Lung (tissue), 12 donors: Measurements from ENCODE around the gene TTC34. TPM values are rescaled to one million over a fixed set of nuclear protein-coding genes. Genes with fewer than 3 reads are reported as not detected.

Experiments
- ATAC-seq: fragments of 200-7000 bp; cut with Tn5 transposase; one replicate; pipeline ENCODE4 v1.9.1; 2020; ENCODE audit warnings: moderate number of reproducible peaks; ENCODE audit not compliant: insufficient read depth, low FRiP score
- DNase-seq, 3 donors: peaks; one replicate each; pipeline ENCODE4 v3.0.0-alpha.2; 2013 to 2017
- H3K27ac ChIP-seq, 2 donors: one replicate each; pipeline ENCODE4 v1.5.1; 2013; ENCODE audit warnings: mild to moderate bottlenecking in 2 of 2, moderate library complexity in 2 of 2, control low read depth in 1 of 2, inconsistent platforms in 1 of 2, low read depth in 1 of 2, low read length in 1 of 2
- H3K27me3 ChIP-seq, 3 donors: one replicate each; pipeline ENCODE4 v1.5.1; 2013; ENCODE audit warnings: low read length in 2 of 3; ENCODE audit not compliant: control insufficient read depth in 3 of 3, insufficient read depth in 3 of 3
- H3K36me3 ChIP-seq, 4 donors: one replicate each; pipeline ENCODE4 v1.5.1; 2013; ENCODE audit warnings: low read length in 4 of 4, mild to moderate bottlenecking in 1 of 4, moderate library complexity in 1 of 4; ENCODE audit not compliant: control insufficient read depth in 4 of 4, insufficient read depth in 4 of 4
- H3K4me1 ChIP-seq, 5 donors: one replicate each; pipeline ENCODE4 v1.5.1; 2013; ENCODE audit warnings: low read length in 5 of 5, mild to moderate bottlenecking in 2 of 5, moderate library complexity in 1 of 5; ENCODE audit not compliant: control insufficient read depth in 5 of 5, insufficient read depth in 5 of 5
- H3K4me3 ChIP-seq: one replicate; pipeline ENCODE4 v1.5.1; 2013; ENCODE audit warnings: mild to moderate bottlenecking, control low read depth, moderate library complexity
- H3K9ac ChIP-seq, 2 donors: one replicate each; pipeline ENCODE4 v1.5.1; 2013; ENCODE audit warnings: low read length in 2 of 2, control low read depth in 1 of 2; ENCODE audit not compliant: insufficient read depth in 1 of 2
- H3K9me3 ChIP-seq, 4 donors: one replicate each; pipeline ENCODE4 v1.5.1; 2013; ENCODE audit warnings: low read length in 3 of 4, mild to moderate bottlenecking in 1 of 4, moderate library complexity in 1 of 4; ENCODE audit not compliant: control insufficient read depth in 4 of 4, insufficient read depth in 3 of 4
- CTCF ChIP-seq: IDR thresholded peaks from 2 replicates; pipeline ENCODE4 v1.5.1; 2012; ENCODE audit warnings: mild to moderate bottlenecking; ENCODE audit errors: control extremely low read depth, extremely low read depth
- whole genome bisulfite sequencing, 2 donors: extraction: QIAGEN DNeasy Blood & Tissue Kit; methylation state at CpG; one replicate each; pipeline ENCODE4 v1.1.7; 2013; 5-methylcytosine and 5-hydroxymethylcytosine counted together
- polyA plus RNA-seq, 2 donors: library from polyadenylated mRNA; stranded (reverse); fragments of 200-250 nt; gene quantifications; one replicate each; pipeline ENCODE4 v1.2.1, GENCODE V29; 2013
- total RNA-seq, 2 donors: library from RNA; depleted of rRNA in 1 of 2; stranded (reverse); fragments of >200 nt in 1 of 2; gene quantifications; one replicate each; pipeline ENCODE4 v1.2.1, GENCODE V29; 2014 to 2021
- donor health status: control.
- donor health status: control.
- donor health status: Bipolar disorder and iron deficiency.
- donor health status: healthy.
- donor health status: DM: yes; HTN: yes; CAD: no.

TTC34 gene
- total and polyA plus RNA-seq, 4 donors: 0.30 to 3.3 (median 0.75) TPM

DNA sequence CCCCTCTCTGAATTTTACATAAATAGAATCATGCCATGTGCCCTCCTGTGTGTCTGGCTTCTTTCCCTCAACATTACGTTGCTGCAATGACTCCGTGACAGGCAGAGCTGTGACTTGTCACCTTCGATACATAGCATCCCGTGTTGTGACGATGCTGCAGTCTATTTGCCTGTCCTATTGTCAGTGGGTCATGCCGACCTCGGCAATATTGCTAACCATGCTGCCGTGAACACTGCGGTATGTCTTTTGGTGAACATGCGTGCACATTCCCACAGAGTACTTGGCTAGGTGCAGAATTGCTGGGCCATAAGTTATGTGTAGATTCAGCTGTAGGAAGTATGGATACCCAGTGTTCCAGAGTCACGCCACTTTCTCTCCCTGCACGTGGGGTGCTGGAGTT lies 36.3 kb upstream of the TTC34 start:
- H3K9ac ChIP-seq: no peak overlapping the region
- H3K4me1 ChIP-seq: no peaks in the 10 kb centered on the region
- H3K27me3 ChIP-seq: peaks cover 0 to 6% (median 0%) of the 10 kb centered on the region in 3 donors
- no peaks in the 10 kb centered on the region for H3K36me3 ChIP-seq
- ATAC-seq (no peak), DNase-seq (no peak)
- TF ChIP-seq CTCF: no peak
- peaks cover 0 to 9% (median 0%) of the 10 kb centered on the region in 4 donors for H3K9me3 ChIP-seq
- H3K4me3 ChIP-seq: no peak overlapping the region
- no peak overlapping the region for H3K27ac ChIP-seq
- 90 to 91% methylated on average over 12 of the region's 12 CpGs for WGBS, 2 donors

- Histone ChIP-seq H3K27ac (no peak overlapping the region), H3K9ac (no peak overlapping the region), H3K27me3 (peaks cover 0 to 6% (median 0%) of the 10 kb centered on the region in 3 donors), H3K9me3 (peaks cover 0 to 9% (median 0%) of the 10 kb centered on the region in 4 donors), H3K4me1 (no peaks in the 10 kb centered on the region), H3K4me3 (no peak overlapping the region), H3K36me3 (no peaks in the 10 kb centered on the region)
- DNase-seq (no peak), ATAC-seq (no peak)
- WGBS, 2 donors: 78 to 87% methylated on average over 11 of the region's 11 CpGs
- TF ChIP-seq CTCF: no peak
Observed at GRCh38 chr1:2837316-2837715, 35.8 kb upstream of the TTC34 start.

- Histone ChIP-seq H3K27me3 (peaks cover 0 to 6% (median 0%) of the 10 kb centered on the region in 3 donors), H3K27ac (no peak overlapping the region), H3K36me3 (no peaks in the 10 kb centered on the region), H3K4me3 (no peak overlapping the region), H3K4me1 (no peaks in the 10 kb centered on the region), H3K9ac (no peak overlapping the region), H3K9me3 (peaks cover 0 to 15% (median 0%) of the 10 kb centered on the region in 4 donors)
- WGBS, 2 donors: 82 to 92% methylated on average over 20 of the region's 20 CpGs
- TF ChIP-seq CTCF: no peak
- DNase-seq (no peak), ATAC-seq (no peak)
Observed at GRCh38 chr1:2836333-2836970, 35.0 kb upstream of the TTC34 start.
